NCI-H2029 treated with DMSO at 0.1 percent for 48 hours (cell line): ENCODE measurements around the gene ZNF549.

Experiments
- DNase-seq: peaks from one replicate; lab custom pipeline; 2025; lab: John Stamatoyannopoulos, UW

Gene ZNF549

GRCh38 chr19:57566396-57567265, 39.5 kb downstream of the ZNF549 start:
- no peak for DNase-seq

- DNase-seq: no peak
Measured at GRCh38 chr19:57570707-57571106, 43.6 kb downstream of the ZNF549 start.

- no peak for DNase-seq
Measured at GRCh38 chr19:57572415-57572947, 45.3 kb downstream of the ZNF549 start.

- no peak for DNase-seq
Measured at GRCh38 chr19:57576661-57577060, 49.5 kb downstream of the ZNF549 start.

- DNase-seq: peak; percentile 91
Measured at GRCh38 chr19:57578487-57579205, 51.5 kb downstream of the ZNF549 start, which contains the start of gene ZNF416. Gene ZNF416 (minus strand): TSS chr19:57578911. CDS start chr19:57578704, 207 bp downstream.

- no peak for DNase-seq
Measured at GRCh38 chr19:57583104-57583520, 56.0 kb downstream of the ZNF549 start.

- no peak for DNase-seq
Measured at GRCh38 chr19:57583521-57584416, 56.6 kb downstream of the ZNF549 start, which contains the start of gene ZIK1. Gene ZIK1 (plus strand): TSS chr19:57584145. CDS start chr19:57584357, 212 bp downstream.

- no peak for DNase-seq
Measured at GRCh38 chr19:57587529-57587928, 60.4 kb downstream of the ZNF549 start.

GRCh38 chr19:57599377-57599760, 72.2 kb downstream of the ZNF549 start:
- no peak for DNase-seq

GRCh38 chr19:57599761-57600383, 72.7 kb downstream of the ZNF549 start, which contains the start of gene ZNF530:
Gene ZNF530 (plus strand): TSS chr19:57599885. CDS start chr19:57604346, 4,461 bp downstream.
- DNase-seq: peak; percentile 72

- DNase-seq: no peak
Measured at GRCh38 chr19:57606931-57607330, 79.8 kb downstream of the ZNF549 start.
